Colonic mucosa (tissue), 4 donors: Measurements from ENCODE around the gene PCDH19. TPM values are rescaled to one million over a fixed set of nuclear protein-coding genes. Genes with fewer than 3 reads are reported as not detected.

Source experiments
- DNase-seq: peaks from one replicate; pipeline ENCODE4 v3.0.0-alpha.2; 2020
- H3K27ac ChIP-seq: fragments of 200-600 bp; one replicate; pipeline ENCODE4 v1.8.0; 2021
- H3K27me3 ChIP-seq: fragments of 200-600 bp; one replicate; pipeline ENCODE4 v1.8.0; 2021
- H3K36me3 ChIP-seq: fragments of 200-600 bp; one replicate; pipeline ENCODE4 v1.8.0; 2021
- H3K4me1 ChIP-seq: fragments of 200-600 bp; one replicate; pipeline ENCODE4 v1.8.0; 2021; ENCODE audit warnings: mild to moderate bottlenecking
- H3K4me3 ChIP-seq: fragments of 200-600 bp; one replicate; pipeline ENCODE4 v1.8.0; 2021
- H3K9ac ChIP-seq, 2 donors: one replicate each; pipeline ENCODE4 v1.7.0; 2013; ENCODE audit warnings: control low read depth in 2 of 2, low read depth in 2 of 2, low read length in 2 of 2
- H3K9me3 ChIP-seq: fragments of 200-600 bp; one replicate; pipeline ENCODE4 v1.8.0; 2021
- intact Hi-C: fragments of 100-400 bp; cut with DNase I; formaldehyde crosslinking; loops from one replicate; pipeline ENCODE4 v1.14.1; 2022
- total RNA-seq, 2 donors: library from RNA; stranded (reverse); fragmentation: NEBNext Ultra II Directional in 1 of 2; extraction: Animal tissue kit (Norgen Biotek cat#: 25700) in 1 of 2; gene quantifications; one replicate each; pipeline ENCODE4 v1.2.1, GENCODE V29; 2021
- TF ChIP-seq, protein P1 (sequence below): fragments of 200-600 bp; IDR thresholded peaks from one replicate; pipeline ENCODE4 v1.8.0; 2022; ENCODE audit warnings: antibody characterized with exemption, mild to moderate bottlenecking
- donor health status: healthy.
- donor health status: DM: no; HTN: no; CAD: no.
- donor health status: DM: no; HTN: no; CAD: no.

Gene PCDH19
- total RNA-seq, 2 donors from 2014 or later = 0.96 to 1.3 TPM

DNA sequence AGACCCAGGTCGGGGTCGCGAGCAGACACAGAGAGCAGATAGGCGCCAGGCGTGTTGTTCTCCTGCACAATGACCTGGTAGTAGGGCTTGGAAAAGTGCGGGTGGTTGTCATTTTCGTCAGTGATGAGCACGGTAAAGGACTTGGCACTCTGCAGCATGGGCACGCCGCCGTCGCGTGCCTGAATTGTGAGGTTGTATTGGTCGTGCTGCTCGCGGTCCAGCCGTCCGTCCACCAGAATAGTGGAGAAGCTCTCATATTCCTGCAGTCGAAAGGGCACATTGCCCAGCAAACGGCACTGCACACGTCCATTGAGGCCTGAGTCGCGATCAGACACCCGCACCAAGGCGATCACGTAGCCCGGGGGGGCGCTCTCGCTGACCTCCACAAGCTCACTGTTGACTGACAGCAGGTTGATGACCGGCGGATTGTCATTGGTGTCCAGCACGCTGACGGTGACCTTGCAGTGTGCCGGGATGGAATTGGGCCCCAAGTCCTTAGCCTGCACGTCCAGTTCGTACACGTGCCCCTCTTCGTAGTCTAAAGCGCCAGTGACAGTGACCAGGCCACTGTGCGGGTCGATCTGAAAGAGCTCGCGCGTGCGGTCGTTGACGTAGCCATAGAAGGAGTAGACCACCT, 2.8 kb downstream of the PCDH19 start:
- Histone ChIP-seq H3K27me3 (peaks cover 32% of the 10 kb centered on the region), H3K27ac (no peak overlapping the region), H3K4me1 (no peaks in the 10 kb centered on the region), H3K36me3 (no peaks in the 10 kb centered on the region), H3K9me3 (no peaks in the 10 kb centered on the region), H3K4me3 (no peak overlapping the region), H3K9ac (no peak overlapping the region)
- intact Hi-C loops = no loop called here
- DNase-seq = no peak
- TF ChIP-seq, protein P1, sequence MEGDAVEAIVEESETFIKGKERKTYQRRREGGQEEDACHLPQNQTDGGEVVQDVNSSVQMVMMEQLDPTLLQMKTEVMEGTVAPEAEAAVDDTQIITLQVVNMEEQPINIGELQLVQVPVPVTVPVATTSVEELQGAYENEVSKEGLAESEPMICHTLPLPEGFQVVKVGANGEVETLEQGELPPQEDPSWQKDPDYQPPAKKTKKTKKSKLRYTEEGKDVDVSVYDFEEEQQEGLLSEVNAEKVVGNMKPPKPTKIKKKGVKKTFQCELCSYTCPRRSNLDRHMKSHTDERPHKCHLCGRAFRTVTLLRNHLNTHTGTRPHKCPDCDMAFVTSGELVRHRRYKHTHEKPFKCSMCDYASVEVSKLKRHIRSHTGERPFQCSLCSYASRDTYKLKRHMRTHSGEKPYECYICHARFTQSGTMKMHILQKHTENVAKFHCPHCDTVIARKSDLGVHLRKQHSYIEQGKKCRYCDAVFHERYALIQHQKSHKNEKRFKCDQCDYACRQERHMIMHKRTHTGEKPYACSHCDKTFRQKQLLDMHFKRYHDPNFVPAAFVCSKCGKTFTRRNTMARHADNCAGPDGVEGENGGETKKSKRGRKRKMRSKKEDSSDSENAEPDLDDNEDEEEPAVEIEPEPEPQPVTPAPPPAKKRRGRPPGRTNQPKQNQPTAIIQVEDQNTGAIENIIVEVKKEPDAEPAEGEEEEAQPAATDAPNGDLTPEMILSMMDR = no peak

DNA sequence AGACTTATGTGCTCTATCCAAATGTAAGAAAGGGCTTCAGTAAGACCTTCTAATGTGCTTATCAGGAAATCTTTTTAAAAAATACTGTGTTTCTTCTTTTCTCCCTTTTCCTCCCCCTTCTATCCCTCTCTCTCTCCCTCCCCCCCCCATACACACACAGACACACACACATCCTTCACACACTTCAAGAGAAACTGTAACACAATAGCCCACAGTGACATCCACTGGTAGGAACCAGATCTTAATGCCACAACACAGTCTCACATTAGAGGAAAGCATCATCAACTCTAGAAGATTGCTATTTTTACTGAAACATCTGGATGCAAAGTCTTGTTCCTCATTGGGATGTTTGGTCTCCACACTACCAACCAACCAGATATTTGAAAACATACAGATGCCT, 4.6 kb downstream of the PCDH19 start:
- Histone ChIP-seq H3K9me3 (no peaks in the 10 kb centered on the region), H3K9ac (no peak overlapping the region), H3K4me3 (no peak overlapping the region), H3K4me1 (no peaks in the 10 kb centered on the region), H3K27me3 (peaks cover 26% of the 10 kb centered on the region), H3K36me3 (no peaks in the 10 kb centered on the region), H3K27ac (no peak overlapping the region)
- intact Hi-C loops = no loop called here
- DNase-seq = no peak
- TF ChIP-seq, protein P1 = no peak

DNA sequence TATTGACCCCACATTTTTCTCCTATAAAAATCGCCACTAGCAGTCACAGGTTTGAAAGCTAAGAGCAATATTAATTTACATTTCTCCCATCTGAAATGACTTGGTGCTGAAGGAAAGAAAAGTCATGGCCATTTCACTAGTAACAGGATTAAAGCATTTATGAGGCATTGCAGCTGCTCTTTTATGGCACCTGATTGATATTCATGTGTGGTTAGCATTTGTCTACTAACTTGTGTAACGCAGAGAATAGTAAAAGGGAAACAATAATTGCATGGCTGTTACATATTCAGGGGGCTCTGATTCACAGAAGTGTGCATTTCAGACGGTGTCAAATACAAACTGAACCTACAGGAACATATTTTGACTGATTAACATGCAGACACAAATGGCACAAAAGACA, 5.2 kb downstream of the PCDH19 start:
- no peak for DNase-seq
- TF ChIP-seq, protein P1 = no peak
- Histone ChIP-seq H3K4me1 (no peaks in the 10 kb centered on the region), H3K27me3 (peaks cover 26% of the 10 kb centered on the region), H3K27ac (no peak overlapping the region), H3K9ac (no peak overlapping the region), H3K4me3 (no peak overlapping the region), H3K36me3 (no peaks in the 10 kb centered on the region), H3K9me3 (no peaks in the 10 kb centered on the region)
- intact Hi-C loops = no loop called here

DNA sequence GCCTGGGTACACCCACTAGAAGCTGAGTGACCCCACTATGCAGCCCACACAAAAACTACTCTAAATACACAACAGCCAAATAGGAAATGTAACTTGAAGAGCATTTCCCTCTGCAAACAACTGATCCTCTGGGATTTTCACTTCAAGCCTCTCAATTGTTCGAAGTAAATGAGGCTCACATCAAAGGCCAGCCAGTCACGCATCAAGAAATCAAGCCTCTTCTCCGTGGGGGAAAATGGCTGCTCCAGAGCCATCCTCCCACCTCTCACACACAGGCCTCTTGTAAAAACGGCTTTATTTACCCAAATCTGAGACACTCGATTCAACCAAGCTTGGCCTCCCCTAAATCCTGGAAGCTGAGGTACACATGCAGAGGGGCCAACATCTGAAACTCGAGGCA, 14.3 kb downstream of the PCDH19 start:
- Histone ChIP-seq H3K27me3 (no peaks in the 10 kb centered on the region), H3K36me3 (no peaks in the 10 kb centered on the region), H3K27ac (no peak overlapping the region), H3K9ac (no peak overlapping the region), H3K4me1 (no peaks in the 10 kb centered on the region), H3K9me3 (no peaks in the 10 kb centered on the region), H3K4me3 (no peak overlapping the region)
- TF ChIP-seq, protein P1 = no peak
- intact Hi-C loops = no loop called here
- DNase-seq = no peak

DNA sequence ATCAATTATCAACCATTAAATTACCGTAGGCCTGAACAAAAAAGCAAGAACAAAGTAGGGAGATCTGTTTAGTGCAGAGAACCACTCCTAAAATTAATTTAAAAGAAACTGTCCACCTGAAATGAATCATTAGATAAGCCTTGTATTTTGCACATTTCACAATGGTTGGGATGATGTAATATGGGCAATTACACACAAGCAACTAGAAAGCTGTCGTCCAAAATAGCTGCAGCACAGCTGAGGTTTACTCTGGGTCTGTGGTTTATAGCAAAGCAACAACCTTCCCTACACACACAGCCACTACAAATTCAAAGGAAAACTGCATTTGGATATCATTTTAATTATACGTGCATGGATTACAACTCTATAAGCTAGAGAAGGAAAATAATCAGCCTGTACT, 28.5 kb downstream of the PCDH19 start:
- Histone ChIP-seq H3K4me1 (no peaks in the 10 kb centered on the region), H3K4me3 (no peak overlapping the region), H3K27me3 (no peaks in the 10 kb centered on the region), H3K27ac (no peak overlapping the region), H3K9me3 (no peaks in the 10 kb centered on the region), H3K9ac (no peak overlapping the region), H3K36me3 (no peaks in the 10 kb centered on the region)
- TF ChIP-seq, protein P1 = no peak
- DNase-seq = no peak
- intact Hi-C loops = no loop called here
